NOMO-1 treated with DMSO at 0.1 percent for 48 hours (cell line): ENCODE measurements around the gene GRK1.

ENCODE experiments used
- DNase-seq: peaks from one replicate; lab custom pipeline; 2025; ENCODE audit not compliant: unreplicated experiment; lab: John Stamatoyannopoulos, UW

Gene GRK1

DNA sequence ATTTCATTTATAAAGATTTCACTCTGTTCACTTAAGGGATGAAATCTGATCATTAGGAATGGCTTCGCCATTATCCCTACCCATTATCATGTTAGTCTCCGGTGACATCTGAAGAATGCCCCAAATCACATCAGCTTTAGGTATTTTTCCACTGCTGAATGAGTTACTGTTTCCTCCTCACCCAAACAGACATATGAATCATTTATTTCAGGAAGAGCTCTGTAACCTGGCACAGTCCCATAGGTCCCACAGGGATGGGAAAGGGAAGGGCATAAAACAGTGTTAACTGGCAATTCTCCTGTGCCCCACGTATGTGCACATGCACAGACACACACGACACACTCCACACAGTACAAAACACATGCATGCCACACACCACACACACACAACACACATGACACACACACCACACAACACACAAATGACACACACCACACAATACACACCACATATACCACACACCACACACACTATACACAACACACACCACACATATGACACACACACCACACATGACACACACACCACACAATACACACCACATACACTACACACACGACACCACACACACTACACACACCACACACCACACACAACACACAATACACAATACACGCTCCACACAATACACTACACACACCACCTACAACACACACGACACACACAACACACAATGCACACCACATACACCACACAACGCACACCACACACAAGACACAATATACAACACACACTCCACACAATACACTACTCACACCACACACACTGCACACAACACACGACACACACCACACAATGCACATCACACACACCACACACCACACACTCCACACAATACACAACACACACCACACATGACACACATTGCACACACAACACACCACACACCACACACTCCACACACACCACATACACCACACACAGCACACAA, 107.4 kb downstream of the GRK1 start:
- DNase-seq: no peak

DNA sequence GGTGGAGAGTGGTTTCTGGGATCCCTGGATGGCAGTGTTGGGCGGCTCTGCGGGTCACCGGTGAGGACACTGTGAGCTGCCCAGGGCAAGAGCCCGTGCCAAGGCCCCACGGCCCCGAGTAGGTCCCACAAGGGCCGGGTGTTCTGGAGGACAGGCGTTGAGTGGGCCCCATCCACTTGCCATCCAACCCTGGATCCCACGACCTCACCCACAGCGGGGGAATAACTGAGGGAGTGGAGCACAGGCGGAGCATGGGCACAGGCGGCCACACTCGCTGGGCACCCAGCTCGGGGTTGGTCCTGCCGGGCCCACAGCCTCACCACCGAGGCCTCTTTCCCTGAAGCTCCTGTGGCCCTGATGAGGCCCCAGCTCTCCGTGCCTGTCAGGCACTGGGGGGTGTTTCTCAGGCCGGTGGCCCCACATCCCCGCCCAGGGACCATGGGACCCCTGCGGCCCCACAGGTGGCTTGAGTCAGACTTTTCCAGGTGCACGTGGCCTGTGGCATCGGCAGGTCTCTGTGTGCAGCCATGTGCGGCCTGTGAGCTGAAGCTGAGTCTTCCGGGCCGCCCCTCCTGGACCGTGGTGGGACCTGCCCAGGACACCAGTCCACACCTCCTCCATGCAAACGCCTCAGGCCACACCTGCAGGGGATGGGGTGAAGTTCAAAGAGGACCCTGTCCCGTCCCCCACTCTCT, 108.6 kb downstream of the GRK1 start:
- DNase-seq: no peak

DNA sequence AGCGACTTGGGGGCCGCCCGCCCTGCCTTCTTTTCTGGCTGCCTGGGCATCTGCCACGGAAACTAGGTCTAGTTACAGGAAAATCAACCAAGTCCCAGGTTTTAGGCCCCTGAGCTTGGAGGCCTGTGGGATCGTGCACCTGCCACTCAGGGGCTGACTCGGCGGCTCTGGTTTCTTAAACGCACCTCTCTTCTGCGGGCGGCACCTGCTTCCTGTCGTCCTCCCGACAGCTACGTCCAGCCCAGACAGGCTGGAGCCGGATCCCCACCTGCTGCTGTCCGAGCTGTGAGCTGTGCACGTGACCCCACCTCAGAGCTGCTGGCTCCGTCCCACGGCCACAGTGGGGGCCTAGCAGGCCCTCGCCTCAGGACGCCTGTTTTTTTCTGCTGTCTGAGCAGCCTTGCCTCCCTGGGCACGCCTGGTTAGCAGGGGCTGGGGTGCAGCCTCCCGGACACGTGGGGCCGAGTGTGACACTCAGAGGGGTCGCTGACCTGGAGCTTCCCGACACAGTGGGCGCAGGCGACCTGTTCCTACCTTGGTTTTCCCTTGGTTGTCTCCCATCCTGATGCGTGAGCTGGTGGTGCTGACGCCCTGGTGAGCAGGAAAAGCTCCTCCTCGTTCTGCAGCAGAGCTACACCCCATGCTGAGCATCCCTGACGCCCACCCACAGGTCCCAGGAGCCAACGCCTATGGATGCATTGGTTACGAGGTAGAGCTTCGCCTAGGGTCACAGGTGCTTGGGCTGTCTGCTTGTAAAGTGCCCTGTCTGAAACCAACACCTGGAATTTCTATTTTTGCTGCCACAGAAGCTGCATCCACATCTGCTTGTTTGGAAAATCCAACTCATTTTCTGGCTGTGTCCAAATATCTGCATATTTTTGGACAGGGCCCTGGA, 109.5 kb downstream of the GRK1 start:
- no peak for DNase-seq

GRCh38 chr13:113777311-113778260, 110.6 kb downstream of the GRK1 start:
- DNase-seq: no peak

- DNase-seq: no peak
These were observed 114.6 kb downstream of the GRK1 start for GRCh38 chr13:113781571-113781970.

GRCh38 chr13:113782472-113782871, 115.5 kb downstream of the GRK1 start:
- DNase-seq: no peak

- DNase-seq: no peak
These were observed 116.3 kb downstream of the GRK1 start for GRCh38 chr13:113783200-113783881.

DNA sequence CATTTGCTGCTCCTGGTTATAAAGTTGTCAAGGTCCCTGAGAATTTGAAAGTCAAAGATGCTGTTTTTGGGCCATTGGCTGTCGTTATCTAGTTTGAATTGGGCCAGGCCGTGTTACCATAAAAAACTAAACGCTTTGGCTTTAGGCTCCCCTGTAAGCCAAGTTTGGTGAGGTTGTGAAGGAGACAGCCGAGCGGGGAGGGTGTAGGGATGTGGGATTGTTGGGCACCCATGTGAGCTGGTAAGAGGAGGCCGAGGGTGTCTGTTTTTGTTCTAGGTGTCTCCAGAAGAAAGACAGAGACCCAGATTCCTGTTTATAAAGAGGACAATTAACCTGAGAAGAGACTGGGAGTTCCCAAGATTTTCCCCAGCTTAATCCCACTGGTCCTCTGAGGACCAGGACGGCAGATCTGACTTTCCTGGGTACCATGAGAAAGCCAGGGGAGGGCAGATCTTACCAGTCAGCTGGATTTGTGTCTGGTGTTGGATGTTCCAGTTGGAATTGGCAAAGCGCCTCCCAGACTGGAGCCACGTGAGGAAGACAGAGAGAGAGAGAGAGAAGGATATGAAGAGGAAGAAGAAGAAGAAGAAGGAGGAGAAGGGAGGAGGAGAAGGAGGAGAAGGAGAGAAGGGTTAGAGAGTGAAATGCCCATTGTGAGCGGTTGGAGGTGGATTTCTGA, 117.1 kb downstream of the GRK1 start:
- no peak for DNase-seq

- DNase-seq: no peak
These were observed 117.6 kb downstream of the GRK1 start for GRCh38 chr13:113784645-113785024.

DNA sequence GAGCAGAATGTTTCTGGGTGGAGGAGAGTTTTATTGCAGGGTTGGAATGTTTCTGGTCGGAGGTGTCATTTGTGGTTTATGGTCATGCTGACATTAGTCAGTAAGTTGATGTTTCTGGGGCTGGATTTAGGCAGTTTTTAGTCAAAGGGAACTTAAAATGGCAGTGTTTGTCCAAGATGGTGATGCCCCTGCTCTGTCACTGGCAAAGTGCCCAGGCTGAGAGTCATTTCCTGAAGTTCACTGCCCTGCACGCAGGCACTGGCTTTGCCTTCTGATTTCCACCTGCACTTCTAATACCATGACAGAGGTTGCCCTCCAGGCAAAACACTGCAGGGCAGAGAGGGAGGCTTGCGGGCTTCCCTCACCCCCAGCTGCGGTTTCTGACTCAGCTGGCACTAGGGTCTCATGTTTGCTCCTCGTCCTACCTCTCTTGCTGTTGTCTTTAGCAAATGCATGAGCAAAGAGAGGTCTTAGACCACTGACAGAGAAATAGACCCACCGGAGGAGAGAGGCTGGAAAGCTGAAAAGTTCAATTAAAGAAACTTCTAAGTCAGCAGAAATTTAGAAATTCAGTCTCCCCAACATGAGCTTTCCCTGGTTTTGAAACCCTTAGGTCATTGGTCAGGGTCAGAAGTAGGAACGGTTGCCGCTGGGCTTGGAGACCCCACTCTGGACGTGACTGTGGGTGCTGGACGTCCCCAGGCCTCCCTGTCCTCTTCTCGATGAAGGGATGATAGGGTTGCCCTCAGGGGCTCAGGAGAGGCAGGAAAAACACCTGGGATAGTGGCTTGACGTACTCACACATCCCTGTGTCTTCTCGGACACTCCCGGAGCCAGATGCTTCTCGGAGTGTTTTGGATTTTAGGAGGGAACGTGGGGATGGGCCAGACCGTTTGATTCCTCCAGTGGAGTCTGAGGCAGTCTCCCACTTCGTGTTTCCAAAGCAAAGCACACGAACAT, 118.3 kb downstream of the GRK1 start:
- DNase-seq: no peak

DNA sequence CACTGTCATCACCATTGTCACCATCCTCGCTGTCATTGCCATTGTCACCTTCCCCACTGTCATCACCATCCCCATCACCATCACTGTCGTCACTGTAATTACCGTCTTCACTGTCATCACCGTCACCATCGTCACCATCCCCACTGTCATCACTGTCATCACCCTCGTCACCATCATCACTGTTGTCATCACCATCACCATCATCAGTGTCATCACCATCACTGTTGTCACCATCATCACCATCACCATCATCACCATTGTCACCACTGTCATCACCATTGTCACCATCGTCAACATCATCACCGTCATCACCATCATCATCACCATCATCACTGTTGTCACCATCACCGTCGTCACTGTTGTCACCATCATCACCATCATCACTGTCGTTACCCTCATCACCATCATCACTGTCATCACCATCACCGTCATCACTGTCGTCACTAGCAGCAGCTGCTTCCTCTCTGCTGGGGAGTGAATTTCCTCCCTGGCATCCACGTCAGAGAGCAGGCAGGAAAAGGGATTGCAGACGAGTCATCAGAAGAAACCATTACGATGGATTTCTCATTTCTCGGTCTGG, 119.3 kb downstream of the GRK1 start:
- DNase-seq: no peak
